GM20431 (cell line): ENCODE data around the gene ARHGAP42.

ENCODE experiments used
- in situ Hi-C: fragments of 300-500 bp; cut with MseI, MboI; formaldehyde crosslinking; loops from one replicate; pipeline ENCODE4 v1.15.0; 2020; ENCODE audit warnings: low sequenced_read_pairs; ENCODE audit not compliant: unreplicated experiment

Gene ARHGAP42

DNA sequence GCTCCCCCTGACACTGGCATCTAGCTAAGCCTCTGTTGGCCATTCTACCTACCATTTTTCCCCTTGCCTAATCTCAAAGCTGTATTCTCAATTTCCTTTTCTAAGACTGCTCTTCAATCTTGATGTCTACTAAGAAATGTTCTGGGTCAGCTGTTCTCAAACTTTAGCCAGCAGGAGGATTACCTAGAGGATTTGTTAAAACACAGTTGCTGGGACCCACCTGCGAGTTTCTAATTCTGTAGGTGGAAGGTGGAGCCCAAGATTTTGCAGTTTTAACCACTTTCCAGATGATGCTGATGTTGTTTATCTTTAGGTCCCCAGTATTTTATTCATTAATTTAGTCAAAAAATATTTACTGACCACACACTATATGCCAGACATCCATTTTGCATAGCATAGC, 9.3 kb upstream of the ARHGAP42 start:
- in situ Hi-C loops, result no loop called here

DNA sequence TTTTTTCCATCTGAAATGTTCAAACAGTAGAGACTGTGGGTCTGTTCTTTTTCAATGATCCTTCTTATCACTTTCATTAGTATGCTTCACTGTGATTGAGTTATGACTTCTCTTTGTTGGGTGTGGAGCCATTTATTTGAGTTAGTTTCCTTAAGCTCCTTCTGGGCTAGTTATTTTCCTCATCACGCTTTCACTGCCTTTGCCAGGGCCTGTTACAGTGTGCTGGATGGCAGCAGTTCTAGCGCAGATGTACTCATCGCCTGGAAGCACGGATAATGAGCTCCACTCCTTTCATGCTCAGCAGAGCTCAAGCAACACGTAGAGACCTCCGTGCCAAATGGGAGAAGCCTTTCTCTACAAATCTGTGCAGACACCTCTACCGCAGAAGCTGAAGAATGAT, 7.0 kb upstream of the ARHGAP42 start:
- in situ Hi-C loops, result no loop called here

DNA sequence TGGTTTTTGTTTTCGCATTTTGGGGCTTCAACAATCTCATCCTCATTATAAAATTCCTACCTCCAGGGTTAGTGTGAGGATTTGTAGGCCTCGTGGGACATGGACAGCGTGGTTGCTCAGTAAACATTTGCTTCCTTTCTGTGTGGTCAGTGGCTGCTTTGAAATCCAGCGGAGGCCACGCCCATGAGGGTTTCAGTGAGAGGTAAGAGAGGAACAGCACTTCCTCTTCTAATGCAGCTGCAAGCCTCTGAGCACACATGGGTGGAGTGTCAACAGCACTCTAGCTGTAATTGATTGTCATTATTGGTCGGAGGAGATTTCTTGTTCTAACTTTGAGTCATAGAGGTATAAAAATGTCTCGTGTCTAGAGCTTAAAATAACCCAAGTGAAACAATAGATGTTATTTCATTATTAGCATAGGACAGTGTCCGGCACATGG, 6.0 kb upstream of the ARHGAP42 start:
- in situ Hi-C loops, result no loop called here

DNA sequence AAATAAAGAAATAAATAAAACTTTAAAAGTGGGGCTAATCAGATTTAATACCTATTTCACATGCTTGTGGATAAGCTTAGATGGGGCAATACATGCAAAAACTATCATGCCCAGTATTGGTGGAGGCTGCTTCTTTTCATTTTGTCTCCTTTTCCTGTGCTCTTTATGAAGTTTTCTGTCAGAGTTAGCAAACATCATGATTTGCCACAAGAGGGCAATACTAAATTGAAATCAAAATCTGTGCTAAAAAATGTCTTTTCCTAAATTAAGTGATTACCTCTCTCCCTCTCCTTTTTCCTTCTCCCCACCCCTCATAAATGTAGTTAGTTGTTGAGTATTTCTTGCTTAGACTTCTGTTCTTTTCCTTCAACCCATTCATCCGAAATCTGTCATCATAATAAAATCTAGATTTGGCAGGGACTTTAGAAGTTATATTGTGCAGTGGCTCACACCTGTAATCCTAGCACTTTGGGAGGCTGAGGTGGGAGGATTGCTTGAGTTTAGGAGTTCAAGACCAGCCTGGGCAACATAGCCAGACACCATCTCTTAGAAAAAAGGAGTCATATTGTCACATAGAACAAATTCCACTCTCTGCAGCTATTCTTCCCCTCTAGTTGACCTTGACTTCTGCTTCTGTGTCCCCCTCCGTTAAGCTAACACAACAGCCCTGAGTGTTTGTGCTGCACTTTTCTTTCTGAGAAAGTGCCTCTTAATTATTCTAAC, 4.7 kb upstream of the ARHGAP42 start:
- in situ Hi-C loops, result no loop called here

DNA sequence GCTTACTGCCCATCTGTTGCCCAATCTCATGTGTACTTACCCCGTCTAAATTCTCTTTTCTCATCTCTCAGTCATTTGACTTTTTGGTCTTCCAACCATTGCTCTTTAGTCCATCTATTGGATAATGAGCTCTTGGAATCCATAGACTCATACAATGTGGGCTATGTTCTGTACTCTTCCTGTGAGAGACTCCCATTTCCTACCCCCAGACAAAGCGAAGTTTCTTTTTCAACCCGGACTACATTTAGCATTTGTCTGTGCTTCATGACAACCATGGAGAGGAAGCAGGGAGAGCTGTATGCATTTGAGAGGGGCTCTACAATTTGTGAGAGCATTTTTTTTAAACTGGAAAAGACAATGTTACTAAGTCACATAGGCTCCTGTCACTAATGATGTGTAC, 4.0 kb upstream of the ARHGAP42 start:
- in situ Hi-C loops, result no loop called here

DNA sequence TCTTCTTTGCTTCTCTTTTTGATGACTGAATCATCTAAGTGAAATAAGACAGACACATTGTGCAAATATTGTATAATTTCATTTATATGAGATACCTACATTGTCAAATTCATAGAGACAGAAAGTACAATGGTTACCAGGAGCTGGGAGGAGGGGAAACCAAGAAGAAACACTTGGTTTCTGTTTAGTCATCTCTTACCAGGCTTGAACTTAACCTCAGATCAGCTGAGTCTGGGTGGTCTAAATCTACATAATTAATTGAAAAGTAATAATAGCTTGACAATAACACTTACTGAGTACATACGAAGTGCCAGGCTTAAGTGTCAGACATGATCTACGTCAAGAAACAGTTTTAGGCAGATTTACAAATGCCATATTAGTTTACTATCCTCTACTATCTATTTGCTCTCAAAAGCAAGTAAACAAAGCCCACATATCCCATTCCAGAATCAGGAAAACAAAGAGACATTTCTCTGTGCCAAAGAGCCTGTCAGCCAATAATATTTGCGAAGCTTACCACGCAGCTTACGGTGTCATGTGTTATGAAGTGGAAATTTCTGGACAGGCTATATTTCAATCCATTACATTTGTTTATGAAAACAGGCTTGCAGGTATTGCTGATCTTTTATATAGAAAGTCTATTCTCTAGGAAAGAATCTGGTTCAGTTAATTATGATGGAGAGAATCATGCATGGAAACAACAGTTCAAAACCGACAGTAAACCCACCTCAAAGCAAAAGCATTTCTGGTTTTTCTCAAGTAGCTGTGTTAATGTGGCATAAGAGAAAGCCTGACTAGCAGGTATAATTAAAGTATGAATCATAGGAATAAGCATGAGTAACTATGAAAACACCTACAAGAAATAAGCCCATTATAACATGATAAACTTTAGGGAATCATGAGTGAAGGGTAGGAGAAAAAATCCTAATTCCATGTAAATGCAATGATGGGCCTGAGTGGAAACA, 2.7 kb upstream of the ARHGAP42 start:
- in situ Hi-C loops, result no loop called here

DNA sequence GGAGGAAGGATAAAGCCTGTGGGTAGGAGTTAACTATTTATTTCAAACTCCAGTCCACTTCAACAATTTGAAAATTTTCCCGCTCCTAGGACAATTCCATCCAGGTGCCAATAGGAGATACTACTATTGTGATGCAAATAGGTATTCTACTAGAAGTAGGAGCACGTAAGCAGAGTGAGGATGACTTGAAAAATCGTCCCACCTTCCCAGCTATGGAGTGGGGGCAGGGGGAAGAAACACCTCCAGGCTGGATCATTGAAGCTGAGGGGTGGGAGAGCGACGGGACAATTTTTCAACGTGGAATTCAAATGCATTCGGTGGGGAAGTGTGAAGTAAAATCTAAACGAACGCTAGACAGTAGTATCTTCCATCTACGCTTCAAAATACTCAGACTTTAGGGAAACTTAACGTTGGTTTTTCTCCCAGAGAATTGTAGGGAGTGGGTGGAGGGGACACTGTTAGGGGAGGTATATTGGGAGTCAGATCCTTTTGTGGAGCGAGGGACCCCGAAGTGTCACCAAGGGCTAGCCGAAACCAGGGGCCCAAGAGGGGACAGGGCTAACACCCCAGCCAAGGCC, 523 bp upstream of the ARHGAP42 start:
- in situ Hi-C loops, result no loop called here

DNA sequence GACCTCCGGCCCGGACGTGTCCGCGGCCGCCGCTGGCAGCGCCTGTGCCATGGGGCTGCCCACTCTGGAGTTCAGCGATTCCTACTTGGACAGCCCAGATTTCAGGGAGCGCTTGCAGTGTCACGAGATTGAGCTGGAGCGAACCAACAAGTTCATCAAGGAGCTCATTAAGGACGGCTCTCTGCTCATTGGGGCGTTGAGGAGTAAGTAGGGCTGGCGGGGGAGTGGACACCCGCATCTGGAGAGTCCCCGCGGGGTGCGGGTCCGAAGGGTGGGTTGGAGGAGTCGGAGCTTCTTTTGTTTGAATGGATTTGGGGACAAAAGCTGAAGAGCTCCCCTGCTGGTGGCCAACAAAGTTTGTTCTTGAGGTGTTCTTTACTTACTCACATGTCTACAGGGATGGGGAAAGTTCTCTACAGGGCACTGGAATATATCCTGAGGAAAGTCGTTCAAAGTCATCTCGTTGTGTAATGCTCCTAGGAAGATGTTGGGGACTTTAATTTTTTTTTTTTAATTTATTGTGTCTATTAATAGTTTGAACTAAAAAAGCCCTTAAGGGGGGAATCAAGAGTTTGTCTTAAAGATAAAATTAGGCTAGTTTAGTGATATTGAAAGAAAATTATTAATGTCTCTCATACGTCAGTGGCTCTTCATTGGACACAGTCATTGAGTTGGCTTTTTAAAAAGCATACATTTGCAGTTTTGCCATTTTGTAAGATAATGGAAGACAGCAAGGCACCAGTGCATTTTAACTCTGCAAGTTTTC, 725 bp downstream of the ARHGAP42 start:
- in situ Hi-C loops, result no loop called here

DNA sequence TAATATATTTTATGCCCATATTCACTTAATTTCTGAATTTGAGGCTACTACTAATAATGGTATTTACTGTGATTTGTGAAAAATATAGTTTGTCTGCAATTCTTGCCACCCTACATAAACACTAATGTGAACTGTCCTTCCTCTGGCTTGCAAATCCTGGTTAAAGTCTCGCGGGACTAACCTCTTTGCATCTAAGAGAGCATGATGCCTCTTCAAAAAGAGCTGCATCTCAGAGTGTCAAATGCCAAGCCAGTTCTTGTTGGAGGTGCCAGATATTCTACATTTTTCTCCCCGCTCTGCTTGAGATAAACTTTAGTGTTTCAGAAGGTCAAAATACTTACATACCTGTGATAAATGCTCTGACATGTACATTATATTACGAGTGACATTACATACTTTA, 2.1 kb downstream of the ARHGAP42 start:
- in situ Hi-C loops, result no loop called here

DNA sequence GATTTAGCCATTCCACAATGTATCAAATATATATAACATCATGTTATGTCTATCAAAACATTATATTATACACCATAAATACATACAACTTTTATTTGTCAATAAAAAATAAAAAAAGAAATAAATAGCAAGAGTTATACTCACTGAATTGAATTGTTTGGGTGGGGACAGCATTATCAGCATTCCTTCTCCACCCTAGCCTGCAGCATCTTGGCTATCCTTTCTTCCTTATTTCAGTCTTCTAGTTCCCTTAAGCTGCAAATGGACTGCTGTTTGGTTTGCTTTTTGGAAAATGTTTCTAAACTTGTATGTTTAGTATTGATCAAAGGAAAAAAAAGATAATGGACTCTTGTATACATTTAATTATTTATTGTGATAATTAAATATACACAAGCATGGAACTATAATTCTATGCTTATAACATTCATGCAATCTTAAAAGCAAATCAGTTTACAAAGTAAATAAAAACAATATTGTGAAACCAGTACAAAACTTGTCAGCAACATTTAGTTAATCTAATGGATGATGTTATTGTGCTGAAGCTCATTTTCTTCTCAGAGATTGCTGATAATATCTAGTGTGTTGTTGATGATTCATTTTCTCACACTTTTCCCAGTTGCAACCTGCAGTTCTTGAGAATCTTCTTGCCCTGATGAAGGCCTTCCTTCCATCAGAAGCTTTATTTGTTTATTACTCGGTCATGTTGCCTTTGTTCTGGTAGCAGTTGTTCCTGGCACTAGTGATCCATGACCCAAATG, 5.0 kb downstream of the ARHGAP42 start:
- in situ Hi-C loops, result no loop called here

DNA sequence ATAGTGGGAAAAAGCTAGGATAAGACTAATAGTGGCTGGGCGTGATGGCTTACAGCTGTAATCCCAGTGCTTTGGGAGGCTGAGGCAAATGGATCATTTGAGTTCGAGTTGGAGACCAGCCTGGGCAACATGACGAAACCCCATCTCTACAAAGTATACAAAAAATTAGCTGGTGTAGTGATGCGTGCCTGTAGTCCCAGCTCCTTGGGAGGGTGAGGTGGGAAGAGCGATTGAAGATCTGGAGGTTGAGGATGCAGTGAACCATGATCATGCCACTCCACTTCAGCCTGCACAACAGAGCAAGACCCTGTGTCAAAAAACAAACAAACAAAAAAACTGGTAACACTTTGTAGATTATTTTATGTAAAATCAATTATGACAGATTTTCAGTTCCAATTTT, 8.8 kb downstream of the ARHGAP42 start:
- in situ Hi-C loops, result no loop called here

DNA sequence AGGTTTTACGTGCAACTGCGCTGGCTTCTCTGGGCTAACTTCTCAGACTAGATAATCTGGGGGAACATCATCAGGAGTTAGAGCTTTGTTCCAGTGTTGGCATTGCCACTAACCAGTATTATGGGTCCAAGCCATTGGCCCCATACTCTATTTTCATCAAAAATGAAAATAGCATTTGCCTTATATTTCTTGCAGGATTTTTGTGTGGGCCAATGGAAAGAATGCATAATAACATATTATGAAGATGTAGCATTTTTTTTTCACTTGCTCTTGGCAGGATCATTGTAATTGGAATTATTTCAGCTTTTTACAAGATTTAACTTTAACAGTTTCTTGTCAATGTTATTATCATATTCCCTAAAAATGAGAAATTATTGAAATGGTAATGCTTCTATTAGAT, 16.1 kb downstream of the ARHGAP42 start:
- in situ Hi-C loops, result no loop called here

DNA sequence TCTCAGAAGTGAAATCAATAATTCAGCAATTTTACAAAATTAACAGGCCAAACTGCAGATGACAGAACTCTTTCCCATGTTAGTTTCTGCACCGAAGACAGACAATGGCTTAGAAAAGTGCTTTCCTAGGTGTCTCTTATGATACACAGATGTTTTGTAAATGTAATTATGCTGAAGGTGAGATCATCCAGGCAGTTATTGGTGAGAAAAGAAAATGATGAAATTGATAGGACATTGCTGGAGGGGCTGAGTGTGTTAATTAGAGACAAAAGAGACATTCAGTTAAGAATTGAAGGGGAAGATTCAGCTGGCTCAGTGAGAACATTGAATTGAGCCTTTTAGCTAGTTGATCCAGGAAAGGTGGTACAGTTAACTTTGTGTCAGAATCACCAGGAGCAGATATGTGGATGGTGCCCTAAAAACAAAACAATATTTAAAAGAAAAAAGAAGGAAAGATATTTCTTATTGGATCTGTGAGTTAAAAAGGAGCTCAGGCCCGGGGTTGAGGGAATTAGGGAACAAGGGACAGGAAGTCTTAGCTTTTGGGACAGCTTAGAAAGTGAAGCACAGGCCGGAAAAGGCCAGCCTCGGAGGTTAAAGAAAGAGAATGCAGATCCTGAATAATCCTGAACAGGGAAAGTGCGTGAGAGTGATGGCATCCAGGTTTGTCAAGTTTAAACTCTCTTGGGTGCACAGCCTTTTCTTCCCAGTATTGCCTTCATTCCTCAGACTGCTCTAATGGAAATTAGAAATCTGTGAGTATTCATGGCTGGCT, 16.9 kb downstream of the ARHGAP42 start:
- in situ Hi-C loops, result no loop called here

DNA sequence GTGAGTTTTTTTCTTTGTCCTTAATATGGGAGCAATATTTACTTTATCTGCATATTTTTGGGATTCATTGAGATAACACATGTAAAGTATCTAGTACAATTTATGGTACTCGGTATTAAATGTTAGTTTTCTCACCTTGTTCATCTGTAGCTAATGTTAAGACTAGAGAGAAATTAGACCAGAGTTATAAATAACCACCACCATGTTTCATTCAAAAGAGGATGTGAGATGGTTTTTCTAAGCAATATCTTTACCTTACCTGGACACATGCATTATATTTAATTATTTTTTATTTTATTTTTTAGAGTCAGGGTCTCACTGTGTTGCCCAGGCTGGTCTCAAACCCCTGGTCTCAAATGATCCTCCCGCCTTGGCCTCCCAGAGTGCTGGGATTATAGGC, 18.4 kb downstream of the ARHGAP42 start:
- in situ Hi-C loops, result no loop called here

DNA sequence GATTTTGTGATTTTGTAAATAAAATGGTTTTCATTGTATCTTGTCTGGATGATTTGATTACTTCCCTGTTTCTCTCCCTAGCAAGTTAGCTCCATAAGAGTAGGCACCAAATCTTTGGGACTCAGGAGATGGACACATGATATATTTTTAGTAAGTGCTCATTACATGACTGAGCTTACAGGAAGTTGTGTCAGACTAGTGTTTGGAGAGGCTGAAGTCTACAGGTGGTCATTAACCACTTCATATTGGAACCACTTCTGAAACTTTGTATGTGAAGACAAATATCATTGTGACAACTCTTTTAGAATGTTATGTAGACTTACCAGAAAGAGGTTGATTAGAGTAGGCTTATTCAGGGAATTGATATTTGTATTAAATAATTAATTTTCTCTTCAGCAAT, 19.1 kb downstream of the ARHGAP42 start:
- in situ Hi-C loops, result no loop called here

DNA sequence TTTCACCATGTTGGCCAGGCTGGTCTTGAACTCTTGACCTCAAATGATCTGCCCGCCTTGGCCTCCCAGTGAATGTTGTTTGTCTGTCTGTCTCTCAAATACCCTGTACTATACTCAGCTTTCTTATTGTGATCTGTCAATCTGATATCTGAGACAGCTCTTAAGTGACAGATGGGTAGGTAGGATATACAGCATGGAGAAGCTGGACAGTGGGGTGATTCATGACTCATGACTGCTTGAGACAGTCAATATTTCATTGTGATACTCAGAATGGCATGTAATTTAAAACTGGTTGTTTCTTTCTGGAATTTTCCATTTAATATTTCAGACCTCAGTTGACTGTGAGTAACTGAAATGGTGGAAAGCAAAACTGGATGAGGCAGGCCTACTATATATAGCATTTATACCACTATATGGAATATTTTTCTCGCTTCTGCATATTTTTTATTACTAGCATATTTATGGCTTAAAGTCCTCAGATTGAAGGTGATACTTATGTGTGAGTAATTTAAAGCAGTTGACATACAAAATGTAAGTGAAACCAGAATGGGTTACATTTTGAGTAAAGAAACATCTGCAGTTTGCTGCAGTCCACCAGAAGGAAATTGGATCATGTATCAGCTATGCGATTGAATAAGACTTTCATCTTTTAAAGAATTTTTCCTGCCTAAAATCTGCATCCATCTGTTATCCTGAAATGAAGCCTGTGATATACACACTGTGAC, 22.3 kb downstream of the ARHGAP42 start:
- in situ Hi-C loops, result no loop called here

DNA sequence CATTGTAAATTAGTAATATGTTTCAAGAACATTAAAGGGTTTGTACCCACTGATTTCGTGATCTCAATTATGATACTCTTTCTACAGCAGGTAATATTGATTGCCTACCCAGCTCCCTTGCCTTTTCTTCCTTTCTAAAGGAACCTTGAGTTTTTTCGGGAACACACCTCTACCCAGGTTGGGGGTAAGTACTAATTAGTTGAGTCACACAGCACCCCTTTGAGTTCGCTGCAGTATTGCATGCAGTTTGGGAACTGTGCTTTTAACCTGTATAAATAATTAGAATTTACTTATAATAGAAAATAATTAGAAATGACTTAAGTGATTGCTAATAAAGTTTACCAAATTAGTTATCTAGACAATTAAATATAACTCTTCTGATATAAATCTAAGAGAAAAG, 24.9 kb downstream of the ARHGAP42 start:
- in situ Hi-C loops, result no loop called here

DNA sequence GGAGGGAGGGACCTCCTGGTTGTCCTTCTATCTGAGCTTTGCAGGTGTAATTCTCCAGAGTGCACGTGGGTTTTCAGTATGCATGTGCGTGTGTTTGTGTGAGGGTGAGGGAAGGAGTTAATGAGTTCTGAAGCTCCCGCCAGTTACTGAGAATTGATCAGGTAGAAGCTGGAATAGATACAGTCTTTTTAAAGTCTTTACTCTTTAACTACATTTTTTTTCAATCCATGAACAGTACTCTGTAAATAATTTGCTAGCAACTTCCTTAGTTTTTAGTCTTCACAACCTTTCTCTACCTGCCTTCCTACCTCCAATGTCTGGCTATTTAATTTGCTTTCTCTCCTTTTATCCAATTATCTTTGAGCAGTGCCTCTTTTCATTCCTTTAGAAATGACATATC, 25.5 kb downstream of the ARHGAP42 start:
- in situ Hi-C loops, result no loop called here
